ENCODE results near the gene CDH13. TPM values are rescaled to one million over a fixed set of nuclear protein-coding genes. Genes with fewer than 3 reads are reported as not detected.

The CDH13 gene
- total RNA-seq, 4 donors from 2014 or later, result 12.5 to 35.9 (median 22.1) TPM

- no peak for ATAC-seq (ENCODE audit: low FRiP score)
- no peak for TF ChIP-seq CTCF (IDR thresholded peaks at IDR 0.05)
These were observed 673.6 kb downstream of the CDH13 start for GRCh38 chr16:83300326-83300725.

GRCh38 chr16:83301971-83302370 is 675.2 kb downstream of the CDH13 start:
- no peak for ATAC-seq (ENCODE audit: low FRiP score)
- no peak for DNase-seq (ENCODE audit: low spot score)
- TF ChIP-seq CTCF (IDR thresholded peaks at IDR 0.05), result no peak

More at GRCh38 chr16:83300326-83300725, 673.6 kb downstream of the CDH13 start:
- no peak for DNase-seq (ENCODE audit: low spot score)

- no peak for TF ChIP-seq CTCF (IDR thresholded peaks at IDR 0.05)
- no peak for ATAC-seq (ENCODE audit: low FRiP score)
- no peak for DNase-seq (ENCODE audit: low spot score)
These were observed 676.1 kb downstream of the CDH13 start for GRCh38 chr16:83302853-83303252.

- ATAC-seq (ENCODE audit: low FRiP score) (no peak), DNase-seq (ENCODE audit: low spot score) (no peak)
- no peak for TF ChIP-seq CTCF (IDR thresholded peaks at IDR 0.05)
These were observed 678.3 kb downstream of the CDH13 start for GRCh38 chr16:83305092-83305491.

- no peak for ATAC-seq (ENCODE audit: low FRiP score)
- no peak for TF ChIP-seq CTCF (IDR thresholded peaks at IDR 0.05)
- DNase-seq (ENCODE audit: low spot score), result no peak
These were observed 680.3 kb downstream of the CDH13 start for GRCh38 chr16:83306961-83307593.

GRCh38 chr16:83307594-83307992 is 680.8 kb downstream of the CDH13 start:
- ATAC-seq (ENCODE audit: low FRiP score) (no peak), DNase-seq (ENCODE audit: low spot score) (no peak)
- TF ChIP-seq CTCF (IDR thresholded peaks at IDR 0.05), result no peak

- TF ChIP-seq CTCF (IDR thresholded peaks at IDR 0.05), result no peak
- no peak for DNase-seq (ENCODE audit: low spot score)
- no peak for ATAC-seq (ENCODE audit: low FRiP score)
These were observed 681.6 kb downstream of the CDH13 start for GRCh38 chr16:83308414-83308813.
